Esophagus mucosa (tissue), 1 donor: ENCODE results near the gene MUTYH. TPM values are rescaled to one million over a fixed set of nuclear protein-coding genes. Genes with fewer than 3 reads are reported as not detected.

Experiments
- ATAC-seq: fragments of 200-7000 bp; cut with Tn5 transposase; one replicate; pipeline ENCODE4 v1.9.1; 2020
- total RNA-seq: library from RNA; stranded (reverse); gene quantifications from one replicate; pipeline ENCODE4 v1.2.4, GENCODE V29; 2023
- donor health status: DM: yes; HTN: yes; CAD: no.

MUTYH gene
- total RNA-seq, 1 donor from 2014 or later = 10.8 TPM

- peak; percentile 69 for ATAC-seq
These were observed 8.9 kb upstream of the MUTYH start for GRCh38 chr1:45348966-45349677.

- ATAC-seq = peak; percentile 36
These were observed 8.3 kb upstream of the MUTYH start for GRCh38 chr1:45348609-45348965.

GRCh38 chr1:45348020-45348419 lies 7.8 kb upstream of the MUTYH start:
- ATAC-seq = no peak

GRCh38 chr1:45346473-45346872 lies 6.2 kb upstream of the MUTYH start:
- ATAC-seq = no peak

GRCh38 chr1:45345014-45345413 lies 4.8 kb upstream of the MUTYH start:
- no peak for ATAC-seq

GRCh38 chr1:45344499-45344898 lies 4.3 kb upstream of the MUTYH start:
- no peak for ATAC-seq

- ATAC-seq = no peak
These were observed 701 bp upstream of the MUTYH start for GRCh38 chr1:45340816-45341466.

- no peak for ATAC-seq
These were observed 2.5 kb downstream of the MUTYH start for GRCh38 chr1:45337630-45338325.

GRCh38 chr1:45335855-45336324 lies 4.3 kb downstream of the MUTYH start:
- ATAC-seq = no peak

GRCh38 chr1:45334308-45335245 lies 5.7 kb downstream of the MUTYH start:
- no peak for ATAC-seq

GRCh38 chr1:45332346-45332720 lies 7.9 kb downstream of the MUTYH start:
- ATAC-seq = no peak

GRCh38 chr1:45331436-45332345 lies 8.5 kb downstream of the MUTYH start:
- ATAC-seq = no peak

- ATAC-seq = peak; percentile 87
These were observed 10.8 kb downstream of the MUTYH start for GRCh38 chr1:45329445-45329844.

GRCh38 chr1:45328680-45329079 lies 11.6 kb downstream of the MUTYH start:
- ATAC-seq = no peak

GRCh38 chr1:45327644-45328515 lies 12.4 kb downstream of the MUTYH start:
- ATAC-seq = no peak

- peak; percentile 48 for ATAC-seq
These were observed 13.3 kb downstream of the MUTYH start, which contains the start of gene HPDL for GRCh38 chr1:45326627-45327623. HPDL (plus strand) TSS chr1:45326895; CDS start chr1:45327149, 254 bp downstream.

GRCh38 chr1:45325851-45326506 lies 14.3 kb downstream of the MUTYH start:
- ATAC-seq = no peak

GRCh38 chr1:45322486-45323040 lies 17.7 kb downstream of the MUTYH start:
- no peak for ATAC-seq
